Panc1 (cell line): ENCODE results near the gene ASAP2. TPM values are rescaled to one million over a fixed set of nuclear protein-coding genes. Genes with fewer than 3 reads are reported as not detected.

ENCODE experiments used
- ATAC-seq: fragments of 200-7000 bp; cut with Tn5 transposase; 2 replicates; pipeline ENCODE4 v1.9.1; 2020; ENCODE audit warnings: mild to moderate bottlenecking, moderate library complexity
- BruUV-seq: library from RNA; stranded (reverse); fragments of 400-500 nt; replicated peaks from 2 replicates; lab custom pipeline; 2021; lab: Mats Ljungman, UMichigan
- CTCF ChIA-PET: fragments of 300-600 bp; sonication (Branson Sonifier 250); formaldehyde crosslinking; loops from one replicate; lab custom pipeline; 2022; ENCODE audit warnings: antibody characterized with exemption; lab: Charles Lee
- POLR2A ChIA-PET: fragments of 300-600 bp; sonication (Branson Sonifier 250); formaldehyde crosslinking; loops from one replicate; lab custom pipeline; 2022; ENCODE audit warnings: antibody characterized with exemption; lab: Charles Lee
- DNase-seq: peaks from one replicate; pipeline ENCODE4 v3.0.0-alpha.2; 2010; ENCODE audit warnings: low read depth, low spot score
- H3K27ac ChIP-seq: 2 replicates; pipeline ENCODE4 v1.5.1; 2011; ENCODE audit warnings: mild to moderate bottlenecking, low read length, inconsistent platforms
- H3K27me3 ChIP-seq: fragments of 200-500 bp; sonication (Bioruptor generic); 2 replicates; pipeline ENCODE4 v1.6.0; 2014; ENCODE audit warnings: low read length, inconsistent platforms; ENCODE audit not compliant: control insufficient read depth, insufficient read depth
- H3K36me3 ChIP-seq: fragments of 200-500 bp; sonication (Bioruptor generic); 2 replicates; pipeline ENCODE4 v1.5.1; 2014; ENCODE audit warnings: inconsistent platforms, mild to moderate bottlenecking, low read length, moderate library complexity; ENCODE audit not compliant: control insufficient read depth, insufficient read depth
- H3K4me1 ChIP-seq: 2 replicates; pipeline ENCODE4 v1.5.1; 2011; ENCODE audit warnings: inconsistent platforms, mild to moderate bottlenecking, low read length, moderate library complexity; ENCODE audit not compliant: control insufficient read depth, insufficient read depth
- H3K4me3 ChIP-seq, 2 experiments: 2 replicates each; pipeline ENCODE4 v1.5.1; 2011 to 2012; ENCODE audit warnings: low read depth in 2 of 2, low read length in 2 of 2, mild to moderate bottlenecking in 2 of 2, inconsistent platforms in 1 of 2, moderate library complexity in 1 of 2
- H3K9me3 ChIP-seq: fragments of 200-500 bp; sonication (Bioruptor generic); 2 replicates; pipeline ENCODE4 v1.5.1; 2014; ENCODE audit warnings: low read depth, mild to moderate bottlenecking, inconsistent platforms, low read length, moderate library complexity; ENCODE audit not compliant: control insufficient read depth, insufficient read depth
- CTCF ChIP-seq: fragments of 450-650 bp; IDR thresholded peaks from 2 replicates; pipeline ENCODE4 v1.5.1; 2017; ENCODE audit warnings: mild to moderate bottlenecking
- POLR2AphosphoS5 ChIP-seq: IDR thresholded peaks from 2 replicates; pipeline ENCODE4 v1.6.1; 2012; ENCODE audit warnings: mild to moderate bottlenecking, low read depth, low read length, moderate library complexity
- REST ChIP-seq, 2 experiments: IDR thresholded peaks; 2 replicates each; pipeline ENCODE4 v1.6.1; 2011 to 2012; ENCODE audit warnings: low read depth in 2 of 2, control low read depth in 1 of 2, low read length in 1 of 2, mild to moderate bottlenecking in 1 of 2, moderate library complexity in 1 of 2; ENCODE audit not compliant: insufficient read depth in 1 of 2
- SIN3A ChIP-seq: IDR thresholded peaks from 2 replicates; pipeline ENCODE4 v1.6.1; 2012; ENCODE audit warnings: low read depth, mild to moderate bottlenecking, low read length, moderate library complexity, borderline replicate concordance; ENCODE audit not compliant: insufficient read depth
- TCF7L2 ChIP-seq: IDR thresholded peaks from 2 replicates; pipeline ENCODE4 v1.6.1; 2011; ENCODE audit warnings: mild to moderate bottlenecking, low read depth, low read length, inconsistent platforms
- in situ Hi-C: cut with HindIII; loops from 2 replicates; pipeline ENCODE4 v1.10.0; 2016; ENCODE audit warnings: low sequenced_read_pairs, low pct_unique_long_range_greater_than_20kb
- intact Hi-C: fragments of 100-400 bp; cut with micrococcal nuclease; formaldehyde crosslinking; loops from one replicate; pipeline ENCODE4 v1.10.0; 2022; ENCODE audit not compliant: unreplicated experiment
- total RNA-seq: library from RNA; stranded (reverse); gene quantifications from one replicate; pipeline ENCODE4 v1.2.1, GENCODE V29; 2021; ENCODE audit not compliant: unreplicated experiment

The ASAP2 gene
- total RNA-seq, 1 experiment from 2014 or later = 107 TPM

GRCh38 chr2:9292426-9292825 is 85.8 kb downstream of the ASAP2 start:
- H3K27ac ChIP-seq = peak overlapping the region; percentile 98
- CTCF ChIA-PET = no interaction called here
- H3K4me3 ChIP-seq = no peak overlapping the region
- no peaks in the 10 kb centered on the region for H3K9me3 ChIP-seq
- H3K4me1 ChIP-seq = peaks cover 62% of the 10 kb centered on the region
- ATAC-seq (no peak), DNase-seq (no peak)
- H3K27me3 ChIP-seq = no peaks in the 10 kb centered on the region
- POLR2A ChIA-PET = no interaction called here
- peaks cover 5% of the 10 kb centered on the region; the same call in 1 of the 2 replicates for H3K36me3 ChIP-seq
- in situ Hi-C loops (loop anchor here (5.0 kb wide), 1 partner anchor 60 kb away; no protein-coding TSS in a partner anchor), intact Hi-C loops (no loop called here)
- no peak for TF ChIP-seq CTCF
- TF ChIP-seq TCF7L2 = no peak
- no peak for TF ChIP-seq REST (IDR thresholded peaks at IDR 0.05; ENCODE audit: insufficient read depth in 1 of 2, low read depth in 2 of 2, low read length in 1 of 2)
- TF ChIP-seq SIN3A = no peak
- TF ChIP-seq POLR2AphosphoS5 = no peak
- BruUV-seq = no TSS peak

GRCh38 chr2:9294764-9295163 is 88.2 kb downstream of the ASAP2 start:
- POLR2A ChIA-PET = no interaction called here
- intact Hi-C loops = no loop called here
- H3K9me3 ChIP-seq = no peaks in the 10 kb centered on the region
- no peak for TF ChIP-seq POLR2AphosphoS5
- TF ChIP-seq CTCF = no peak
- TF ChIP-seq TCF7L2 = no peak
- TF ChIP-seq SIN3A = no peak
- no peak for TF ChIP-seq REST (IDR thresholded peaks at IDR 0.05; ENCODE audit: insufficient read depth in 1 of 2, low read depth in 2 of 2, low read length in 1 of 2)
- H3K4me3 ChIP-seq = no peak overlapping the region
- H3K27me3 ChIP-seq = no peaks in the 10 kb centered on the region
- ATAC-seq (no peak), DNase-seq (no peak)
- in situ Hi-C loops = loop anchor here (5.0 kb wide), 1 partner anchor 62 kb away; no protein-coding TSS in a partner anchor
- BruUV-seq = no TSS peak
- CTCF ChIA-PET = no interaction called here
- peaks cover 39% of the 10 kb centered on the region for H3K4me1 ChIP-seq
- peak overlapping the region; percentile 26 for H3K27ac ChIP-seq
- H3K36me3 ChIP-seq = no peaks in the 10 kb centered on the region; the same call in 1 of the 2 replicates
